Suprapubic skin (tissue), 4 donors: ENCODE results near the gene ACTR8. TPM values are rescaled to one million over a fixed set of nuclear protein-coding genes. Genes with fewer than 3 reads are reported as not detected.

Experiments used
- DNase-seq, 2 donors: peaks; one replicate each; pipeline ENCODE4 v3.0.0-alpha.2; 2019; ENCODE audit warnings: low spot score in 2 of 2
- H3K27ac ChIP-seq: fragments of 200-600 bp; sonication (generic); one replicate; pipeline ENCODE4 v1.5.1; 2019
- H3K27me3 ChIP-seq: fragments of 200-600 bp; sonication (generic); one replicate; pipeline ENCODE4 v1.5.1; 2019
- H3K36me3 ChIP-seq: fragments of 200-600 bp; sonication (generic); one replicate; pipeline ENCODE4 v1.5.1; 2019
- H3K4me1 ChIP-seq: fragments of 200-600 bp; sonication (generic); one replicate; pipeline ENCODE4 v1.5.1; 2019
- H3K4me3 ChIP-seq: fragments of 200-600 bp; sonication (generic); one replicate; pipeline ENCODE4 v1.5.1; 2019; ENCODE audit warnings: mild to moderate bottlenecking
- H3K9me3 ChIP-seq: fragments of 200-600 bp; sonication (generic); one replicate; pipeline ENCODE4 v1.5.1; 2019
- CTCF ChIP-seq, 2 donors: fragments of 200-600 bp in 1 of 2; fragments of 450-650 bp in 1 of 2; sonication (generic) in 1 of 2; IDR thresholded peaks; one replicate each; pipeline ENCODE4 v1.5.1; 2016 to 2019; ENCODE audit warnings: antibody characterized with exemption in 2 of 2, mild to moderate bottlenecking in 1 of 2, moderate library complexity in 1 of 2
- EP300 ChIP-seq: sonication (generic); formaldehyde crosslinking; IDR thresholded peaks from one replicate; pipeline ENCODE4 v1.6.1; 2017; ENCODE audit warnings: antibody characterized with exemption
- POLR2A ChIP-seq, 2 donors: fragments of 450-650 bp; IDR thresholded peaks; one replicate each; pipeline ENCODE4 v1.6.1; 2017; ENCODE audit warnings: antibody characterized with exemption in 2 of 2, mild to moderate bottlenecking in 2 of 2, moderate library complexity in 2 of 2
- POLR2AphosphoS5 ChIP-seq, 3 donors: sonication (generic); formaldehyde crosslinking; IDR thresholded peaks; one replicate each; pipeline ENCODE4 v1.6.1; 2017; ENCODE audit warnings: antibody characterized with exemption in 3 of 3
- WGBS: methylation state at CpG from one replicate; pipeline ENCODE4 v1.1.5; 2018; 5-methylcytosine and 5-hydroxymethylcytosine counted together
- total RNA-seq, 4 donors: library from RNA; depleted of rRNA; stranded (reverse); fragments of >200 nt; gene quantifications; one replicate each; pipeline ENCODE4 v1.1.0, GENCODE V29; 2016

The ACTR8 gene
- total RNA-seq, 4 donors from 2014 or later: 15.0 to 21.3 (median 15.8) TPM

GRCh38 chr3:53883008-53883407 lies 1.1 kb upstream of the ACTR8 start:
- 75% methylated on average over 4 of the region's 4 CpGs for WGBS
- TF ChIP-seq POLR2A (IDR thresholded peaks at IDR 0.05) (no peak), POLR2AphosphoS5 (IDR thresholded peaks at IDR 0.05) (no peak), EP300 (no peak), CTCF (IDR thresholded peaks at IDR 0.05) (no peak)
- Histone ChIP-seq H3K27me3 (no peaks in the 10 kb centered on the region), H3K4me3 (no peak overlapping the region), H3K4me1 (peaks cover 18% of the 10 kb centered on the region), H3K36me3 (peaks cover 48% of the 10 kb centered on the region), H3K9me3 (no peaks in the 10 kb centered on the region), H3K27ac (no peak overlapping the region)
- no peak for DNase-seq

- 67% methylated on average over 10 of the region's 10 CpGs for WGBS
- Histone ChIP-seq H3K4me3 (peak overlapping the region; percentile 64), H3K9me3 (no peaks in the 10 kb centered on the region), H3K27ac (no peak overlapping the region), H3K27me3 (no peaks in the 10 kb centered on the region), H3K36me3 (peaks cover 64% of the 10 kb centered on the region), H3K4me1 (peaks cover 18% of the 10 kb centered on the region)
- no peak for DNase-seq
- TF ChIP-seq CTCF (IDR thresholded peaks at IDR 0.05) (no peak), EP300 (no peak), POLR2A (IDR thresholded peaks at IDR 0.05) (no peak), POLR2AphosphoS5 (IDR thresholded peaks at IDR 0.05) (no peak)
Measured at GRCh38 chr3:53880396-53881345, 1.3 kb downstream of the ACTR8 start.

GRCh38 chr3:53865732-53866499 lies 16.0 kb downstream of the ACTR8 start:
- DNase-seq: no peak
- Histone ChIP-seq H3K27me3 (no peaks in the 10 kb centered on the region), H3K27ac (no peak overlapping the region), H3K4me3 (no peak overlapping the region), H3K36me3 (peaks cover 94% of the 10 kb centered on the region), H3K4me1 (no peaks in the 10 kb centered on the region), H3K9me3 (no peaks in the 10 kb centered on the region)
- TF ChIP-seq CTCF (IDR thresholded peaks at IDR 0.05) (no peak), POLR2A (IDR thresholded peaks at IDR 0.05) (no peak), EP300 (no peak), POLR2AphosphoS5 (IDR thresholded peaks at IDR 0.05) (no peak)
- WGBS: 94% methylated on average over 5 of the region's 5 CpGs

- TF ChIP-seq CTCF (IDR thresholded peaks at IDR 0.05) (no peak), EP300 (no peak), POLR2A (IDR thresholded peaks at IDR 0.05) (no peak), POLR2AphosphoS5 (IDR thresholded peaks at IDR 0.05) (no peak)
- Histone ChIP-seq H3K4me3 (no peak overlapping the region), H3K4me1 (no peaks in the 10 kb centered on the region), H3K9me3 (no peaks in the 10 kb centered on the region), H3K27me3 (no peaks in the 10 kb centered on the region), H3K36me3 (peaks cover 68% of the 10 kb centered on the region), H3K27ac (no peak overlapping the region)
- DNase-seq: no peak
- 88% methylated on average over 1 of the region's 1 CpG for whole genome bisulfite sequencing
Measured at GRCh38 chr3:53863145-53863544, 18.8 kb downstream of the ACTR8 start.

- Histone ChIP-seq H3K27me3 (no peaks in the 10 kb centered on the region), H3K27ac (no peak overlapping the region), H3K4me3 (no peak overlapping the region), H3K9me3 (no peaks in the 10 kb centered on the region), H3K36me3 (peaks cover 59% of the 10 kb centered on the region), H3K4me1 (no peaks in the 10 kb centered on the region)
- 91% methylated on average over 3 of the region's 3 CpGs for WGBS
- no peak for DNase-seq
- no peak for TF ChIP-seq EP300
- TF ChIP-seq POLR2A (IDR thresholded peaks at IDR 0.05): no peak
- TF ChIP-seq POLR2AphosphoS5 (IDR thresholded peaks at IDR 0.05): no peak
- no peak for TF ChIP-seq CTCF (IDR thresholded peaks at IDR 0.05)
Measured at GRCh38 chr3:53862241-53862640, 19.7 kb downstream of the ACTR8 start.
